Stimulated activated memory B cell treated with anti-CD40 and anti-IgM and Interleukin-4, amounts not matched to agents 10 μg/mL and 1 μg/mL and 100 μg/mL, for 72 hours (primary cell): ENCODE measurements around the gene NKX2-4.

Source experiments
- ATAC-seq: fragments of 150-1000 bp; cut with Tn5 transposase; 2 replicates; pipeline ENCODE4 v1.10.0; 2021
- H3K27ac Mint-ChIP-seq: one replicate; pipeline ENCODE4 v1.8.0; 2022; ENCODE audit warnings: mild to moderate bottlenecking, mixed read lengths
- H3K27me3 Mint-ChIP-seq: one replicate; pipeline ENCODE4 v1.8.0; 2022; ENCODE audit warnings: mixed read lengths
- H3K36me3 Mint-ChIP-seq: one replicate; pipeline ENCODE4 v1.8.0; 2022; ENCODE audit warnings: mixed read lengths
- H3K4me1 Mint-ChIP-seq: one replicate; pipeline ENCODE4 v1.8.0; 2022; ENCODE audit warnings: mixed read lengths
- H3K4me3 Mint-ChIP-seq: one replicate; pipeline ENCODE4 v1.8.0; 2022; ENCODE audit warnings: mild to moderate bottlenecking, moderate library complexity, mixed read lengths
- H3K9me3 Mint-ChIP-seq: one replicate; pipeline ENCODE4 v1.8.0; 2022; ENCODE audit warnings: mixed read lengths

The NKX2-4 gene

GRCh38 chr20:21398109-21399004 is 1.0 kb upstream of the NKX2-4 start:
- H3K9me3 Mint-ChIP-seq = no peaks in the 10 kb centered on the region
- H3K27me3 Mint-ChIP-seq = peaks cover 61% of the 10 kb centered on the region
- H3K4me3 Mint-ChIP-seq = no peak overlapping the region
- no peak for ATAC-seq
- H3K4me1 Mint-ChIP-seq = peaks cover 7% of the 10 kb centered on the region
- no peak overlapping the region for H3K27ac Mint-ChIP-seq
- H3K36me3 Mint-ChIP-seq = no peaks in the 10 kb centered on the region

- Mint-ChIP-seq H3K4me1 (peaks cover 16% of the 10 kb centered on the region), H3K36me3 (peaks cover 4% of the 10 kb centered on the region), H3K9me3 (no peaks in the 10 kb centered on the region), H3K27me3 (peaks cover 64% of the 10 kb centered on the region), H3K27ac (no peak overlapping the region), H3K4me3 (no peak overlapping the region)
- ATAC-seq = peak; percentile 27
Observed at GRCh38 chr20:21396599-21397340, 556 bp downstream of the NKX2-4 start.

GRCh38 chr20:21395666-21396598 is 1.4 kb downstream of the NKX2-4 start:
- peaks cover 65% of the 10 kb centered on the region for H3K27me3 Mint-ChIP-seq
- peak overlapping the region; percentile 18 for H3K4me3 Mint-ChIP-seq
- peaks cover 20% of the 10 kb centered on the region for H3K4me1 Mint-ChIP-seq
- H3K9me3 Mint-ChIP-seq = no peaks in the 10 kb centered on the region
- peaks cover 10% of the 10 kb centered on the region for H3K36me3 Mint-ChIP-seq
- no peak overlapping the region for H3K27ac Mint-ChIP-seq
- ATAC-seq = no peak

GRCh38 chr20:21395051-21395665 is 2.2 kb downstream of the NKX2-4 start:
- no peak overlapping the region for H3K27ac Mint-ChIP-seq
- no peaks in the 10 kb centered on the region for H3K9me3 Mint-ChIP-seq
- no peak for ATAC-seq
- peaks cover 20% of the 10 kb centered on the region for H3K4me1 Mint-ChIP-seq
- H3K27me3 Mint-ChIP-seq = peaks cover 64% of the 10 kb centered on the region
- H3K36me3 Mint-ChIP-seq = peaks cover 17% of the 10 kb centered on the region
- no peak overlapping the region for H3K4me3 Mint-ChIP-seq

- Mint-ChIP-seq H3K27me3 (peaks cover 64% of the 10 kb centered on the region), H3K4me3 (no peak overlapping the region), H3K9me3 (no peaks in the 10 kb centered on the region), H3K27ac (no peak overlapping the region), H3K36me3 (peaks cover 17% of the 10 kb centered on the region), H3K4me1 (peaks cover 20% of the 10 kb centered on the region)
- ATAC-seq = no peak
Observed at GRCh38 chr20:21394551-21394950, 2.8 kb downstream of the NKX2-4 start.

GRCh38 chr20:21393816-21394519 is 3.4 kb downstream of the NKX2-4 start:
- Mint-ChIP-seq H3K36me3 (peaks cover 17% of the 10 kb centered on the region), H3K4me3 (no peak overlapping the region), H3K4me1 (peaks cover 20% of the 10 kb centered on the region), H3K27ac (no peak overlapping the region), H3K9me3 (no peaks in the 10 kb centered on the region), H3K27me3 (peaks cover 59% of the 10 kb centered on the region)
- ATAC-seq = no peak

GRCh38 chr20:21393166-21393565 is 4.2 kb downstream of the NKX2-4 start:
- Mint-ChIP-seq H3K4me1 (peaks cover 20% of the 10 kb centered on the region), H3K9me3 (no peaks in the 10 kb centered on the region), H3K4me3 (no peak overlapping the region), H3K27ac (no peak overlapping the region), H3K27me3 (peaks cover 51% of the 10 kb centered on the region), H3K36me3 (peaks cover 17% of the 10 kb centered on the region)
- ATAC-seq = no peak

GRCh38 chr20:21391972-21392352 is 5.4 kb downstream of the NKX2-4 start:
- peak overlapping the region; percentile 54 for H3K4me3 Mint-ChIP-seq

GRCh38 chr20:21391185-21391971 is 5.9 kb downstream of the NKX2-4 start:
- H3K27ac Mint-ChIP-seq = no peak overlapping the region
- H3K9me3 Mint-ChIP-seq = no peaks in the 10 kb centered on the region
- no peak for ATAC-seq
- H3K4me3 Mint-ChIP-seq = peak overlapping the region; percentile 54
- peaks cover 42% of the 10 kb centered on the region for H3K27me3 Mint-ChIP-seq
- peaks cover 31% of the 10 kb centered on the region for H3K36me3 Mint-ChIP-seq
- peaks cover 14% of the 10 kb centered on the region for H3K4me1 Mint-ChIP-seq

More at GRCh38 chr20:21391972-21392352, 5.4 kb downstream of the NKX2-4 start:
- Mint-ChIP-seq H3K9me3 (no peaks in the 10 kb centered on the region), H3K36me3 (peaks cover 25% of the 10 kb centered on the region), H3K27me3 (peaks cover 42% of the 10 kb centered on the region), H3K4me1 (peaks cover 14% of the 10 kb centered on the region), H3K27ac (no peak overlapping the region)
- ATAC-seq = no peak

- H3K4me1 Mint-ChIP-seq = peaks cover 14% of the 10 kb centered on the region
- no peak for ATAC-seq
- H3K9me3 Mint-ChIP-seq = no peaks in the 10 kb centered on the region
- no peak overlapping the region for H3K27ac Mint-ChIP-seq
- peaks cover 36% of the 10 kb centered on the region for H3K36me3 Mint-ChIP-seq
- peaks cover 41% of the 10 kb centered on the region for H3K27me3 Mint-ChIP-seq
- no peak overlapping the region for H3K4me3 Mint-ChIP-seq
Observed at GRCh38 chr20:21390768-21391167, 6.6 kb downstream of the NKX2-4 start.

GRCh38 chr20:21389368-21389767 is 8.0 kb downstream of the NKX2-4 start:
- H3K36me3 Mint-ChIP-seq = peaks cover 36% of the 10 kb centered on the region

GRCh38 chr20:21388566-21388965 is 8.8 kb downstream of the NKX2-4 start:
- no peak for ATAC-seq
- Mint-ChIP-seq H3K27ac (no peak overlapping the region), H3K36me3 (peaks cover 42% of the 10 kb centered on the region), H3K4me3 (no peak overlapping the region), H3K27me3 (peaks cover 31% of the 10 kb centered on the region), H3K4me1 (peaks cover 14% of the 10 kb centered on the region), H3K9me3 (no peaks in the 10 kb centered on the region)

More at GRCh38 chr20:21389368-21389767, 8.0 kb downstream of the NKX2-4 start:
- Mint-ChIP-seq H3K9me3 (no peaks in the 10 kb centered on the region), H3K27me3 (peaks cover 33% of the 10 kb centered on the region), H3K4me1 (peaks cover 14% of the 10 kb centered on the region), H3K4me3 (no peak overlapping the region), H3K27ac (no peak overlapping the region)
- ATAC-seq = no peak

- no peak overlapping the region for H3K27ac Mint-ChIP-seq
- H3K27me3 Mint-ChIP-seq = peaks cover 20% of the 10 kb centered on the region
- H3K4me3 Mint-ChIP-seq = no peak overlapping the region
- H3K36me3 Mint-ChIP-seq = peaks cover 51% of the 10 kb centered on the region
- ATAC-seq = no peak
- H3K9me3 Mint-ChIP-seq = no peaks in the 10 kb centered on the region
- peaks cover 9% of the 10 kb centered on the region for H3K4me1 Mint-ChIP-seq
Observed at GRCh38 chr20:21387528-21387927, 9.8 kb downstream of the NKX2-4 start.
